Activated CD4-positive, alpha-beta T cell treated with anti-CD3 and anti-CD28 coated beads, Interleukin-2, Interleukin-6, amounts not matched to agents 100 ng/mL and 50 ng/mL, durations not matched to agents 16 hours and 8 hours (primary cell): ENCODE data around the gene EPHB1.

Source experiments
- DNase-seq: peaks from one replicate; pipeline ENCODE4 v3.0.0-alpha.2; 2020

EPHB1 gene

DNA sequence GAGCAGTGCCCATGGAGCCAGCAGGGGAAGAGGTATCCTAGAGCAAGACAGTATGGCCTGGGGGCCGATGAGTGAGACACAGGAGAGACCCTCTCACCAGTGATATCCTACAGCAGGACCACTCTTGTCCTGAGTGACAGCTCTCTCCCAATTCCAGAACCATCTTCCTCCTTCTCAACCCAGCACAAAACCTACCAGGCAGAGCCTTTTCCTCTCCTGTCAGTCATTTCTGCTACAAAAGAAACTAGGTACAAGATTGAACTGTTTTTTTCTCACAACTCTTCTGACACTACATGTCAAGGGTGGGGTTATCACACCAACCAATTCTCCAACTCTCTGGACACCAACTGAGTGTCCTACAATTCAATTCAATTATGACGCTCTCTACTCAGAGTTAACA is 506.6 kb downstream of the EPHB1 start:
- no peak for DNase-seq

DNA sequence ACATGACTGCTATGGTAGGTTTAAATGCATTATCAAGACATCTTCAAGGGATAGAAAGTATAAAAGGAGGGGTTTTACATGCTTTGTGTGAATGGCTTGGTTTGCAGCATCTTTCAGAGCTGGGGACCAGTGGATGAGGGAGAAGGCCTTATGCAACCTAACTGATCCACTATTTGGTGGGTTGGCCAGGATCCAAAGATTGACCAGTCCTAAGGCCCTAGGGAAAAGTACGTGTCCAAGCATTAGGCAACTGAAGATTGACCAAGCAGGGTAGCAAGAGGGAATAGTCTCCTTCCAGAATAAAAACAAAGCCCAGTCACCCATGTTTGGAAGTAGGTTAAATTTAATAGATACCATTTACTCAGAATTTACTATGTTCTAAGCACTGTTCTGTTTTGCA is 509.3 kb downstream of the EPHB1 start:
- DNase-seq, result no peak
